Spleen (tissue), 7 donors: ENCODE measurements around the gene KDM3B.

Source experiments
- CTCF ChIP-seq, 11 experiments: fragments of 200-600 bp in 7 of 11; fragments of 450-650 bp in 4 of 11; sonication (generic) in 4 of 11; IDR thresholded peaks in 8 of 11; conservative IDR thresholded peaks in 3 of 11; 1 replicate in 7 of 11; 2 replicates in 4 of 11; pipeline versions ENCODE4 v1.4.0 to v1.8.0; 2016 to 2021; ENCODE audit warnings: antibody characterized with exemption in 11 of 11, inconsistent platforms in 4 of 11, mild to moderate bottlenecking in 1 of 11
- POLR2AphosphoS5 ChIP-seq, 3 donors: sonication (generic); formaldehyde crosslinking; IDR thresholded peaks; one replicate each; pipeline ENCODE4 v1.5.1; 2017; ENCODE audit warnings: antibody characterized with exemption in 3 of 3
- donor health status: DM: no; HTN: no; CAD: no; lungs with moderate emphysema.
- donor health status: DM: no; HTN: no; CAD: no.
- donor health status: DM: no; HTN: no; CAD: no.

GRCh38 chr5:138337685-138338410, 14.6 kb upstream of the KDM3B start, which contains the start of gene FAM53C:
- TF ChIP-seq CTCF (IDR thresholded peaks at IDR 0.05 in 8 of 11, conservative IDR thresholded peaks at IDR 0.05 in 3 of 11) (peak in 5 of 11 experiments; percentile 16 to 40 (median 26)), POLR2AphosphoS5 (IDR thresholded peaks at IDR 0.05) (peak; percentile 99 to 100 (median 100))
